HG02678 (cell line): ENCODE measurements around the gene TLCD3A.
"Not testable (repeated sequence)": the region's sequence is repeated elsewhere in the genome, so short reads cannot be mapped to it uniquely, and the experiment has no call there.

Experiments used
- ATAC-seq: cut with Tn5 transposase; IDR thresholded peaks from one replicate; pipeline ENCODE4 v1.9.1; 2021; ENCODE audit warnings: mild to moderate bottlenecking, moderate library complexity; ENCODE audit not compliant: unreplicated experiment

The TLCD3A gene

GRCh38 chr17:732067-732901 lies at the start of gene TLCD3A:
TSS of gene TLCD3A (plus strand) at chr17:732596. CDS start at chr17:732648, 52 bp downstream.
- peak; percentile 63 for ATAC-seq

GRCh38 chr17:683040-683439 lies 49.4 kb upstream of the TLCD3A start:
- ATAC-seq, result no peak

GRCh38 chr17:683499-684254 lies 48.7 kb upstream of the TLCD3A start:
- ATAC-seq, result no peak

- ATAC-seq, result no peak
Measured at GRCh38 chr17:685006-685405, 47.4 kb upstream of the TLCD3A start.

- ATAC-seq, result no peak
Measured at GRCh38 chr17:688100-688989, 44.1 kb upstream of the TLCD3A start.

- no peak for ATAC-seq
Measured at GRCh38 chr17:689556-690275, 42.7 kb upstream of the TLCD3A start.

GRCh38 chr17:690361-690760 lies 42.0 kb upstream of the TLCD3A start:
- no peak for ATAC-seq

- ATAC-seq, result no peak
Measured at GRCh38 chr17:691423-691822, 41.0 kb upstream of the TLCD3A start.

- ATAC-seq, result no peak
Measured at GRCh38 chr17:692116-692515, 40.3 kb upstream of the TLCD3A start.

GRCh38 chr17:693791-694638 lies 38.4 kb upstream of the TLCD3A start:
- ATAC-seq, result no peak

- no peak for ATAC-seq
Measured at GRCh38 chr17:696369-696768, 36.0 kb upstream of the TLCD3A start.

- ATAC-seq, result no peak
Measured at GRCh38 chr17:697682-698081, 34.7 kb upstream of the TLCD3A start.

GRCh38 chr17:698096-698495 lies 34.3 kb upstream of the TLCD3A start:
- ATAC-seq, result not testable (repeated sequence)

GRCh38 chr17:699345-699744 lies 33.1 kb upstream of the TLCD3A start:
- ATAC-seq, result no peak

GRCh38 chr17:700504-701094 lies 31.8 kb upstream of the TLCD3A start:
- no peak for ATAC-seq

GRCh38 chr17:703081-703875 lies 29.1 kb upstream of the TLCD3A start:
- no peak for ATAC-seq

- no peak for ATAC-seq
Measured at GRCh38 chr17:704111-704864, 28.1 kb upstream of the TLCD3A start.

GRCh38 chr17:705011-705410 lies 27.4 kb upstream of the TLCD3A start:
- ATAC-seq, result no peak
